Mesendoderm (in vitro differentiated cells): ENCODE results near the gene PTPN2.

ENCODE experiments used
- DNase-seq: peaks from one replicate; pipeline ENCODE4 v3.0.0; 2013
- H2AK5ac ChIP-seq: 2 replicates; pipeline ENCODE4 v1.6.1; 2013; ENCODE audit warnings: low read length, inconsistent platforms
- H2BK120ac ChIP-seq: 2 replicates; pipeline ENCODE4 v1.6.1; 2013; ENCODE audit warnings: low read depth, mild to moderate bottlenecking, low read length, moderate library complexity, mixed read lengths
- H2BK15ac ChIP-seq: replicated peaks from 2 replicates; pipeline ENCODE4 v1.6.1; 2013; ENCODE audit warnings: low read depth, mild to moderate bottlenecking, moderate library complexity
- H2BK5ac ChIP-seq: 2 replicates; pipeline ENCODE4 v1.6.1; 2013; ENCODE audit warnings: low read length, inconsistent platforms
- H3K18ac ChIP-seq: 2 replicates; pipeline ENCODE4 v1.6.1; 2013; ENCODE audit warnings: mild to moderate bottlenecking, low read length, mixed read lengths
- H3K23ac ChIP-seq: one replicate; pipeline ENCODE4 v1.6.1; 2013; ENCODE audit warnings: low read length
- H3K27ac ChIP-seq: 2 replicates; pipeline ENCODE4 v1.5.1; 2013; ENCODE audit warnings: low read depth, mild to moderate bottlenecking, inconsistent platforms, low read length, moderate library complexity
- H3K27me3 ChIP-seq: 2 replicates; pipeline ENCODE4 v1.6.1; 2013; ENCODE audit warnings: low read length, control low read depth, mild to moderate bottlenecking, inconsistent platforms; ENCODE audit not compliant: insufficient read depth, poor library complexity
- H3K36me3 ChIP-seq: 2 replicates; pipeline ENCODE4 v1.6.1; 2013; ENCODE audit warnings: low read length, inconsistent platforms; ENCODE audit not compliant: control insufficient read depth, insufficient read depth
- H3K4ac ChIP-seq: one replicate; pipeline ENCODE4 v1.6.1; 2013; ENCODE audit warnings: low read depth, mild to moderate bottlenecking, low read length, moderate library complexity
- H3K4me1 ChIP-seq: 2 replicates; pipeline ENCODE4 v1.6.1; 2013; ENCODE audit warnings: low read depth, low read length, inconsistent platforms; ENCODE audit not compliant: control insufficient read depth
- H3K4me2 ChIP-seq: 2 replicates; pipeline ENCODE4 v1.6.1; 2013; ENCODE audit warnings: low read length
- H3K4me3 ChIP-seq: 2 replicates; pipeline ENCODE4 v1.5.1; 2013; ENCODE audit warnings: mild to moderate bottlenecking, low read length
- H3K56ac ChIP-seq: one replicate; pipeline ENCODE4 v1.6.1; 2013; ENCODE audit warnings: low read length
- H3K79me1 ChIP-seq: 2 replicates; pipeline ENCODE4 v1.6.1; 2013; ENCODE audit warnings: low read length, inconsistent platforms
- H3K79me2 ChIP-seq: 2 replicates; pipeline ENCODE4 v1.6.1; 2013; ENCODE audit warnings: mild to moderate bottlenecking, low read length; ENCODE audit not compliant: control insufficient read depth, insufficient read depth
- H3K9ac ChIP-seq: 2 replicates; pipeline ENCODE4 v1.6.1; 2013; ENCODE audit warnings: low read length, inconsistent platforms
- H4K5ac ChIP-seq: one replicate; pipeline ENCODE4 v1.6.1; 2013; ENCODE audit warnings: low read length
- H4K8ac ChIP-seq: one replicate; pipeline ENCODE4 v1.6.1; 2013; ENCODE audit warnings: low read depth, mild to moderate bottlenecking, control low read depth, low read length, moderate library complexity
- WGBS: extraction: QIAGEN DNeasy Blood & Tissue Kit; methylation state at CpG from one replicate; pipeline ENCODE4 v1.1.7; 2013; ENCODE audit warnings: low lambda C conversion rate, missing lambda C conversion rate; ENCODE audit not compliant: insufficient coverage; ENCODE audit errors: extremely low coverage; 5-methylcytosine and 5-hydroxymethylcytosine counted together

PTPN2 gene

GRCh38 chr18:12872408-12872807 is 11.6 kb downstream of the PTPN2 start:
- Histone ChIP-seq H3K9ac (no peak overlapping the region), H2BK120ac (no peak overlapping the region), H3K27ac (no peak overlapping the region), H4K5ac (no peak overlapping the region), H3K4me1 (no peaks in the 10 kb centered on the region), H3K4me3 (no peak overlapping the region), H3K79me2 (peaks cover 33% of the 10 kb centered on the region), H3K36me3 (no peaks in the 10 kb centered on the region), H4K8ac (no peak overlapping the region), H2AK5ac (no peak overlapping the region), H2BK15ac (no peak overlapping the region), H3K27me3 (no peaks in the 10 kb centered on the region), H3K4me2 (no peak overlapping the region), H3K23ac (no peak overlapping the region), H3K4ac (no peak overlapping the region), H3K79me1 (peaks cover 12% of the 10 kb centered on the region), H3K56ac (no peak overlapping the region), H3K18ac (no peak overlapping the region), H2BK5ac (no peak overlapping the region)
- WGBS = no CpG with 5 or more reads among the region's 5 CpGs
- DNase-seq = no peak

- peaks cover 20% of the 10 kb centered on the region for H3K79me2 ChIP-seq
- H3K9ac ChIP-seq = no peak overlapping the region
- H3K36me3 ChIP-seq = no peaks in the 10 kb centered on the region
- WGBS = no CpG with 5 or more reads among the region's 12 CpGs
- no peaks in the 10 kb centered on the region for H3K4me1 ChIP-seq
- H3K27ac ChIP-seq = no peak overlapping the region
- H3K18ac ChIP-seq = no peak overlapping the region
- H4K8ac ChIP-seq = no peak overlapping the region
- no peak overlapping the region for H3K4ac ChIP-seq
- no peak for DNase-seq
- H3K56ac ChIP-seq = no peak overlapping the region
- no peak overlapping the region for H3K4me2 ChIP-seq
- H2BK5ac ChIP-seq = no peak overlapping the region
- H3K23ac ChIP-seq = no peak overlapping the region
- H3K79me1 ChIP-seq = peaks cover 4% of the 10 kb centered on the region
- no peaks in the 10 kb centered on the region for H3K27me3 ChIP-seq
- H3K4me3 ChIP-seq = no peak overlapping the region
- H2BK120ac ChIP-seq = no peak overlapping the region
- H2BK15ac ChIP-seq = no peak overlapping the region
- H4K5ac ChIP-seq = no peak overlapping the region
- H2AK5ac ChIP-seq = no peak overlapping the region
Observed at GRCh38 chr18:12868576-12868975, 15.5 kb downstream of the PTPN2 start.

GRCh38 chr18:12867441-12868123 is 16.5 kb downstream of the PTPN2 start:
- H3K27ac ChIP-seq = no peak overlapping the region

GRCh38 chr18:12863687-12864216 is 20.3 kb downstream of the PTPN2 start:
- H3K4me1 ChIP-seq = peaks cover 5% of the 10 kb centered on the region
- no peak overlapping the region for H3K27ac ChIP-seq
- WGBS = no CpG with 5 or more reads among the region's 3 CpGs

More at GRCh38 chr18:12867441-12868123, 16.5 kb downstream of the PTPN2 start:
- no peaks in the 10 kb centered on the region for H3K36me3 ChIP-seq
- WGBS = no CpG with 5 or more reads among the region's 7 CpGs
- H2BK15ac ChIP-seq = no peak overlapping the region
- H3K79me1 ChIP-seq = peaks cover 4% of the 10 kb centered on the region
- H4K5ac ChIP-seq = no peak overlapping the region
- no peak overlapping the region for H3K23ac ChIP-seq
- peaks cover 23% of the 10 kb centered on the region for H3K79me2 ChIP-seq
- no peak overlapping the region for H2BK5ac ChIP-seq
- no peak overlapping the region for H2AK5ac ChIP-seq
- H3K56ac ChIP-seq = no peak overlapping the region
- no peaks in the 10 kb centered on the region for H3K27me3 ChIP-seq
- DNase-seq = no peak
- H3K9ac ChIP-seq = no peak overlapping the region
- no peak overlapping the region for H3K18ac ChIP-seq
- H3K4me1 ChIP-seq = peaks cover 4% of the 10 kb centered on the region
- H3K4me3 ChIP-seq = no peak overlapping the region
- no peak overlapping the region for H4K8ac ChIP-seq
- H3K4me2 ChIP-seq = no peak overlapping the region
- H2BK120ac ChIP-seq = no peak overlapping the region
- H3K4ac ChIP-seq = no peak overlapping the region

GRCh38 chr18:12862874-12863482 is 21.1 kb downstream of the PTPN2 start:
- Histone ChIP-seq H4K5ac (no peak overlapping the region), H2BK5ac (no peak overlapping the region), H2BK120ac (no peak overlapping the region), H3K36me3 (no peaks in the 10 kb centered on the region), H3K18ac (no peak overlapping the region), H2BK15ac (no peak overlapping the region), H3K4me2 (no peak overlapping the region), H4K8ac (no peak overlapping the region), H3K27ac (no peak overlapping the region), H3K4me1 (peaks cover 5% of the 10 kb centered on the region), H3K23ac (no peak overlapping the region), H3K9ac (peak overlapping the region; percentile 33), H3K4ac (no peak overlapping the region), H3K27me3 (no peaks in the 10 kb centered on the region), H3K79me1 (peaks cover 3% of the 10 kb centered on the region), H3K56ac (peak overlapping the region; percentile 44), H2AK5ac (no peak overlapping the region), H3K4me3 (no peak overlapping the region), H3K79me2 (peaks cover 33% of the 10 kb centered on the region)
- WGBS = no CpG with 5 or more reads among the region's 2 CpGs
- no peak for DNase-seq

More at GRCh38 chr18:12863687-12864216, 20.3 kb downstream of the PTPN2 start:
- H3K79me1 ChIP-seq = peaks cover 3% of the 10 kb centered on the region
- no peak overlapping the region for H2BK120ac ChIP-seq
- H3K36me3 ChIP-seq = no peaks in the 10 kb centered on the region
- no peak for DNase-seq
- no peak overlapping the region for H3K9ac ChIP-seq
- H3K4me3 ChIP-seq = no peak overlapping the region
- H3K4me2 ChIP-seq = no peak overlapping the region
- H3K4ac ChIP-seq = no peak overlapping the region
- peaks cover 33% of the 10 kb centered on the region for H3K79me2 ChIP-seq
- no peak overlapping the region for H4K5ac ChIP-seq
- no peak overlapping the region for H4K8ac ChIP-seq
- H3K27me3 ChIP-seq = no peaks in the 10 kb centered on the region
- no peak overlapping the region for H2BK15ac ChIP-seq
- H3K23ac ChIP-seq = no peak overlapping the region
- H3K56ac ChIP-seq = no peak overlapping the region
- no peak overlapping the region for H2BK5ac ChIP-seq
- no peak overlapping the region for H3K18ac ChIP-seq
- H2AK5ac ChIP-seq = no peak overlapping the region
